Measurements from ENCODE around the gene DOCK9.

Gene DOCK9, protein sequence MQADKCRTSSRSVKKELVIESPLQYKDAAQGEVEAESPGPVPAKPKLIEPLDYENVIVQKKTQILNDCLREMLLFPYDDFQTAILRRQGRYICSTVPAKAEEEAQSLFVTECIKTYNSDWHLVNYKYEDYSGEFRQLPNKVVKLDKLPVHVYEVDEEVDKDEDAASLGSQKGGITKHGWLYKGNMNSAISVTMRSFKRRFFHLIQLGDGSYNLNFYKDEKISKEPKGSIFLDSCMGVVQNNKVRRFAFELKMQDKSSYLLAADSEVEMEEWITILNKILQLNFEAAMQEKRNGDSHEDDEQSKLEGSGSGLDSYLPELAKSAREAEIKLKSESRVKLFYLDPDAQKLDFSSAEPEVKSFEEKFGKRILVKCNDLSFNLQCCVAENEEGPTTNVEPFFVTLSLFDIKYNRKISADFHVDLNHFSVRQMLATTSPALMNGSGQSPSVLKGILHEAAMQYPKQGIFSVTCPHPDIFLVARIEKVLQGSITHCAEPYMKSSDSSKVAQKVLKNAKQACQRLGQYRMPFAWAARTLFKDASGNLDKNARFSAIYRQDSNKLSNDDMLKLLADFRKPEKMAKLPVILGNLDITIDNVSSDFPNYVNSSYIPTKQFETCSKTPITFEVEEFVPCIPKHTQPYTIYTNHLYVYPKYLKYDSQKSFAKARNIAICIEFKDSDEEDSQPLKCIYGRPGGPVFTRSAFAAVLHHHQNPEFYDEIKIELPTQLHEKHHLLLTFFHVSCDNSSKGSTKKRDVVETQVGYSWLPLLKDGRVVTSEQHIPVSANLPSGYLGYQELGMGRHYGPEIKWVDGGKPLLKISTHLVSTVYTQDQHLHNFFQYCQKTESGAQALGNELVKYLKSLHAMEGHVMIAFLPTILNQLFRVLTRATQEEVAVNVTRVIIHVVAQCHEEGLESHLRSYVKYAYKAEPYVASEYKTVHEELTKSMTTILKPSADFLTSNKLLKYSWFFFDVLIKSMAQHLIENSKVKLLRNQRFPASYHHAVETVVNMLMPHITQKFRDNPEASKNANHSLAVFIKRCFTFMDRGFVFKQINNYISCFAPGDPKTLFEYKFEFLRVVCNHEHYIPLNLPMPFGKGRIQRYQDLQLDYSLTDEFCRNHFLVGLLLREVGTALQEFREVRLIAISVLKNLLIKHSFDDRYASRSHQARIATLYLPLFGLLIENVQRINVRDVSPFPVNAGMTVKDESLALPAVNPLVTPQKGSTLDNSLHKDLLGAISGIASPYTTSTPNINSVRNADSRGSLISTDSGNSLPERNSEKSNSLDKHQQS (N-terminal part only)

DNA sequence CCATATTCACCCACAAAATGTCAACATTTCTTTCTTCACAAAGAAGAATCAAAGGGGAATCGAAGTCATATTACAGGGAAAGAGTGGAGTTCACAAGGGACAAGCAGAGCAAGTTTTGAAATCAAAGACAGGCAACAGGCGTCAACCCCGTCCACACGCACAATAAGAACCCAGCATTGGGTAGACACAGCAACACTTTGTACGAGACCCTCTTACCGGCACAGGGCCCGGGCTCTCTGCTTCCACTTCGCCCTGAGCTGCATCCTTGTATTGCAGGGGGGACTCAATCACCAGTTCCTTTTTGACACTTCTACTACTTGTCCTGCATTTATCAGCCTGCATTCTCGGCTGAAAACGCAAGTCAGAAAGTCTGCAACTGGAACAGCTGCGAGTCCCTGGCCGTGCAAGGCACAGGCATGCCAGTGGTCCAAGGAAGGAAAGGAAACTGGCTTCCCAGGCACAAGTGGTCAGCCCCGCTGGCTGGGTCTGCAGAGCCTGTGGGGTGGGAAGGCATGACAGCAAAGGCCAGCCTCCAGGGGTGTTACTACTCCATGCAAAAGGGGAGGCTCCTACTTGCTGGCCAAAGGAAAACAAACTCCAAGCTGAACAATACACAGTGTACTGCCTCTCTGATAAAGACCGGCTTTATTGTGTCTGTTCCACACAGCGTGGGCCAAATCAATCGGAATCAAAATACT, at the start of gene DOCK9:
Gene DOCK9, minus strand, starts transcription at position 497 of the 698 bp plus-strand sequence. Its CDS starts 155 bp downstream, at position 342.
- no peak for DNase-seq

DNA sequence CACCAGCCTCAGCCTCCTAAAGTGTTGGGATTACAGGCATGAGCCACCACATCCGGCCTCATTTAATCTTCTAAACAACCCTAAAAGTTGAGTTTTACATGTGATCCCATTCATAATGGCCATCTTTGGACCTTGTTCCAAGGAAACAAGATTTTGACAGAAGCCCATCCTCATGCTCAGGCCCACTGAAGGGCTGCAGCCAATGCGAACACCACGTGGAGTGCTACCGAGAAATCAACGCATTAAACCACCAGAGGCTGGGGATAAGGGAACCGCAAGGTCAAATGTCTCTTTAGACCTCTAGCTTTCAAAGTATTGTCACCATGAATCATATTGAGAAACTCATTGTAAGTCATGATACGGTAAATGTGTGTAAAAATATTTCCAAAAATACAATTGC, 49.4 kb upstream of the DOCK9 start:
- no peak for DNase-seq

DNA sequence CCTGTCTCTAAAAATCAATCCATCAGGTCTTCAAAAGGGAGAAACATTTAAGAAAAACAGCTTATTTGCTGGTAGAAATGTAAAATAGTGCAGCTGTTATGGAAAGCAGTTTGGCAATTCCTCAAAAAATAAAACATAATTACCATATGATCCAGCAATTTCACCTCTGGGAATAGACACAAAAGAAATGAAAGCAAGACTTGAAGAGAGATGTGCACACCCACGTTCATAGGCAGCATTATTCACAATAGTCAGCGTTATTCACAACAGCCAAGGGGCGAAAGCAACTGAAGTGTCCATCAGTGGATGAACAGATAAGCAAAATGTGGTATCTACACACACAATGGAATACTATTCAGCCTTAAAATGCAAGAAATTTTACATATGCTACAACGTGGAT, 45.1 kb upstream of the DOCK9 start:
- no peak for DNase-seq

DNA sequence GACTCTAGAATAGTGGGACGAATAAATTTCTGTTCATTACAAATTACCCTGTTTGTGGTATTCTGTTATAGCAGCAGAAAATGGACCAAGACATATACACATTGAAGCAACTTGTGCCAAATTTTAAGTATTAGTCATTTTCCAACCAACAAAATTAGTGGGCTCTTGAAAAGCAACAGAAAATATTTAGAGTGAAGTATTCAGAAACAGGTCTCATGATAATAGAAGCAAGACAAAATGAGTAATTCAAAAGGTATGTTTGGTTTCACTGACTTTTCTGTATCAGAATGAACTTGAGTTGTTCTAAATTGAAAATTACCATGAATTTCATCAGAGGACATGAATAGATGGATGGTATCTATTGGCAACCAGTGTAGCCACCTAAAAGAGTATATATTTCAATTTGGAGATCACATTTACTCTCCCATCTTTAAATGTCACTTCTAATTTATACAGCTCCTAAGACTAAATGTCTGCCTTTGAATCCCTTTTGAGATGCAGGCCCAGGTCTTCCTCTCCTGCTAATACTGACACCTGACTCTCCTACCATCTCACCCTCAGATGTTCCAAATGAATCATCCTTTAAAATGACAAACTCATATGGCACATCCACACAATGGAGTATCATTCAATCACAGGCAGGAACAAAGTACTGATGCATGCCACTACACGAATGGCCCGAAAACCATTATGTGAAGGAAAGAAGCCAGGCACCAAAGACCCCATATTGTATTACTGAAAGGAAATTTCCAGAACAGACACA, 40.7 kb upstream of the DOCK9 start:
- DNase-seq = no peak

DNA sequence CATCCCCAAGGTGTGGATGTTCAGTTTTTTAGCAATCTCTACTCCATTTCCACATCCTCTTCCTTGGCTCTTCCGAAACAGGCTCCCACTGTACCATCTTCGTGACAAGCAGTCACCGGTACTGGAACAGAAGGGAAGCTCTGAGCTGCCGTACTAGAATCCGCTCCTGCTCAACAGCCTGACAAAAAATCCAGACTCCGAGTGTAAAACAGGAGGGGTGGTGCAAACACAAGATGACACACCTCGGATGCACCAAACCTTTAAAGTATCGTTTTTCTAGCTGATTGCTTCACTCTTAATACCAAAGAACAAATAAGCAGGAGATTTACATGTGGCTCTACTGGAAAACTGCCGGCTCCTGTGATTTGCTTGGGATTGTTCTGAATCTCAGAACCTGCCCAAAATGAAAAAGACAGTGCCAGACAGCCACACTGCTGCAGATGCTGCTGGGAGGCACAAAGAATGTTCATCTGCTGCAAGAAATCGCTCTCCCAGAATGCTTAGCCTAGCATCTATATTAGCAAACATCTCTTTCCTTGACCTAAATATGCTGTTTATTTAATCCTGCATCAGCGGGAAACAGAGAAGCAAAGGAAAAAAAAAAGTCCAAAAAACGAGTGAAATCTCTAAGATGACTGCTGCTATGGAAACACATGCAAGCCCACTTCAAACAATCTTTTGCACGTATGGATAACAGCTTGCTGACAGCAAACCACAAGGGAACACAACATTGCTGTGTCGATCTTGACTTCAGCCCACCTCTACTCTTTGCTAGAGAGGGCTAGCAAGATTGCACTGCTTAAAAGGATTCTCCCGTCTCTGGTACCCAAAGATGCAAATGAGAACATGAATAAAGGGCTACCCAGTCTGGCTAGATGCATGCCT, 38.0 kb upstream of the DOCK9 start:
- DNase-seq = no peak

DNA sequence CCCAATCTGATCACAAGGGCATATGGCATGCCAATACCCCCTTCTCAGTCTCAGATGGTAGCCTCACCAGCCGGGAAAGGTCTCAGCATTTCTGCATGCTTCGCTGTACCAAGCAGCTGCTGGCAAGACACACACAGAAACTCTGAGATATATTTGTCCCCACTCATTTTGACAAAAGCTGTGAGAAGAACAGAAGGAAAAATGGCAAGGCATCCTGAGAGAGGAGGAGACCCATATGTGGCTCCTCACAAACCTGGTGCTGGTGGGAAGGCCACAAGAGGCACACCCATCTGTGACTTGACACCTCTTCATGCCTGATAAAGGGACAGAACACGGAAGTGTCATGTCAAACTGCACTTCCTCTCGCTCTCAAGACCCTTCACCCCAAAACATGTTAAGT, 36.7 kb upstream of the DOCK9 start:
- DNase-seq = no peak

DNA sequence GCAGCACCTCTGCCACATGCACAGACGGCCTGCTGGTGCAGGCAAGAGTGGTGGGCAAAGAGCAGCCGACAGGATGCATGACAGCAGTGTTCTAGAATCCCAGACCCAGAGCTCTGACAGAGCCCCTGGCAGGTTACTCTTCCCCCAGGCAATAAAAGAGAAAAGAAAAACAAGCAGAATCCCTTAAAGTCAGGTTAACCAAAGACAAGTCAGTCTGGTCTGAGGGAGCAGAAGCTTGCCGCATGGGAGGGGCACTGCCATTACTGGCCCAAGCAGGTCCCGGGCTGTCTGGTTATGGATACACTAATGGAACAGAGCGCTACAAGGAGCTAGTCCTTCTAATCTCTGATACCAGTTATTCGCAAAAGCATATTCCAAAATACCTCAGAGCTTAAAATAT, 36.1 kb upstream of the DOCK9 start:
- no peak for DNase-seq

DNA sequence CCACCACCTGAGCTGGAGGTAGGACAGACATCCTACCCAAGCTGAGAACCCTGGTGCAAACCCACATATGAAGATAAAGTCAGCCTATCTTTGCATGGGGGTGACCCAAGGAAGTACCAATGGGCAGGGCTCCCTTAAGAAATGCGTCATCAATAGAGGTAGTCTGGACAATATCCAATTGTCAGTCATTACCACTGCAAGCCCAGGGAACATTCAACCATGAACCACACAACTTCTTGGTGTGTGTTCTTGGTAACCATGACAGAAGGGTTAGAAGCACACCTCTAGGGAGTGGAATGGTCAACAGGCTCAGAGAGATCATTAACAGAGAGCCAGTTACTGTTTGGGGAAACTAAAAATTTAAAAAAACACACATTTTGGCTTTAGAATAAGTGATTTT, 34.7 kb upstream of the DOCK9 start:
- no peak for DNase-seq

DNA sequence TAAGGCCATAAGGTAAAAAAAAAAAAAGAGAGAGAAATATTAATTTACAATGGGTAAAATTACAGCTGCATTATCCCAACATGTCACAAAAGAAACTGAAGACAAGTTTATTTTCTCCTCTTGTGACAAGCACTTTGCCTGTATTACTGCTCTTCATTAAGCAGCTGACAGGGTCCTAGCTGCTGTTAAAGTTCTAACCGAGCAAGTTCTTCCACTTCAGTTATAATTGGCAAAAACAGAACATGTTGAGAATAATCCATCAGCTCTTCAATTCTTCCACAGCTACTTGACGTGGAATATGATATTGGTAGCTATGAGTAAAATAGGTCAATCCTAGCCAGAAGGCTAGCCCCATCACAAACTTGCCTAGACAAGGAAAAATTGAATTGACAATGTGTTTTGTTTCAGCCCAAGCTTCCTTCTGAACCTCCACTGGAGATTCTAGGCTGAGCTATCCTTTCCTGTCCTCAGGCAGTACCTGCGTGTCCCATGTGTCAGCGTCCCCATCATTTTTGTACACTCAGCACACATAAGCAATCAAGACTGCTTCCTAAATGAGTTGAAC, 32.2 kb upstream of the DOCK9 start:
- DNase-seq = no peak

DNA sequence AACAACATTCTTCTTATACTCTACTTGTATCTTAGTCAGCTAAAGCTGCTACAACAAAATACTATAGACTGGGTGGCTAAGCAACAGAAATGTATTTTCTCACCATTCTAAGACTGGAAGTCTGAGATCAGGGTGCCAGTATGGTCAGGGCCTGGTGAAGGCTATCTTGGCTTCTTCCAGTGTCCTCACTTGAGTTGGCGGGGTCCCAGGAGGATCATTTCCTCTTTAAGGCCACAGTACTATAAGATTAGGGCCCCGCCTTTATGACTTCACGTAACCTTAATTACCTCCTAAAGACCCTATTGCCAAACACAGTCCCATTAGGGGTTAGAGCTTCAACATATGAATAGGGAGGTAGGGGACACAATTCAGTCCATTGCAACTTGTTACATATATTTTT, 30.7 kb upstream of the DOCK9 start:
- no peak for DNase-seq

DNA sequence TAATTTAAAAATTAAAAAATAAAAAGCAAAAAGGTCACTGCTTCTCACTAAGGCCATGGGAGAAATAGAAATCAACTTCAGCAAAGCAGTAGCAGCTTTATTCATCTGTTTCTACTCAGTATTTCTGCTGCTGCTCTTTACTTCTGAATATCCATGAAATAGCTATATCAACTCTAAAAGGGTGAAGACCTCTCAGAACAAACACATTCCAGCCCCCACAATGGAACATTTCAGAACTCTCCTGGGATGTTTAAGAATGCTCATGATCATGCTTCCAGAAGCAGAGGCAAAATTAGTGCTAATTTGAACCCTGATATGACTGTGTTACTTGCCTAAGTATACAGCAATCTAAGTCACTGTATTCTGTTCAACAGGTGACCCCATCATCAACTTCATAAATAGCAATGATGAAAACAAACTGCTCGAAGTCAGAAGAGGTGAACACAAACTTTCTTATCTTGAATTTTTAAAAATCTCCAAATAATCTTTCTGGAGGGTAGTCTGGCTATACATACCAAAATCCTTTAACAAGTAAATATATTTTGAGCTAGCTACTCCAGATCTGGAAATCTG, 29.6 kb upstream of the DOCK9 start:
- no peak for DNase-seq

DNA sequence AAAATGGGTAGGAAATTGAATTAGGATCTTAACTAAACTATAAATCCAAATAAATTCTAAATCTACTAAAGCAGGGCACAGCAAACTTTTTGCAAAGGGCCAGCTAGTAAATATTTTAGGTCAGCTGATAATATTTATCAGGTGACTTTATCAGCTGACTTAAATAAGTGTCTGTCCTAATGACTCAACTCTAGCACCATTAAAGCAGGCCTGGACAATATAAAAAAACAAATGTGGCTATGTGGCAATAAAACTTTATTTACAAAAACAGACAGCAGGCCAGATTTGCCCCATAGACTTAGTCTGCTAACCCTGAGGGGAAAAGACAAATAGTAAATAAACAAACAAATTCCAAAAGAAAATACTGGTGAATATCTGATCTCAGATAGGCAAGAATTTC, 27.7 kb upstream of the DOCK9 start:
- no peak for DNase-seq

DNA sequence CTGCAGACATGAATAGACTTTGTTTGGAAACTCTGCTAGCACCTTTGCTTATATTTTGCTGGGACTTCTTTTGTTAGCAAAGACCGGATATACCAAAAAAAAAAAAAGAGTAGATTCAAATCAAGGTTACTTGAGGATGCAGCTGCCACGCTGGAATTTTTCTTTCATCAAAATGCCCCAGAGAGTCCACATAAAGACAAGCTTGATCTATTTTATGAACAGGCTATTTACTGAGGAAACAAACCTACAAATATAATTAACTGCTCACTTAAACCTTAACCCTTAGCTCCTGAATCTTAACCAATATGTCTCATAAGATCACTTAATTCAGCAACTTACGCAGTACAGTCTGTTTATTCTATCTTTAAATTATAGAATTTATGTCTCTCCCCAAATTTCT, 27.1 kb upstream of the DOCK9 start:
- no peak for DNase-seq

DNA sequence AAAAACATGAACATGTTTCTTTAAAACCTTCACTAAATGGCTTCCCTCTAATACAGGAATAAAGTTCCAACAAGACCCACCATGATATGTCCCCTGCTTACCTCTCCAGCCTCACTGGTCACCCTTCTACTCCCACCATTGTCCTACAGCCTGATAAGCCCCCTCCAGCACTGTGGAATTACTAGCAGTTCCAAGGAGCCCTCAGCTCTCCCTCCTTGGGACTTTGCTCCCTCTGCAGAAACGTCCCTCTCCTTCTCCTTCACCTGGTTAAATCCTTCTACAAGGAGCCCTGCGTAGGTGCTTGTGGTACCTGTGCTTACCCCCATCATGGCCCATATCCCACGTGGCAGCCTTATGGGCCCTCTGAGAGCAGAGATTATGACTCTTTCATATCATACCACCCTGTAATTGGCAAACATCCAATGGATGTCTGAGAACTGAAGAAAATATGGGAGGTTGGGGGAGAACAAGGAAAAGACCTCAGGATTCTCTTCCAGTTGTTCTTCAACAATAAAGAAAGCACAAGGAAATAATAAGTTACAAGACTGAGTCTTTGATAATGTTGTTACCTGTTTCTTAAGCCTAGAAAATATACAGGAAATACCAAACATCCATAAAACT, 26.1 kb upstream of the DOCK9 start:
- no peak for DNase-seq

DNA sequence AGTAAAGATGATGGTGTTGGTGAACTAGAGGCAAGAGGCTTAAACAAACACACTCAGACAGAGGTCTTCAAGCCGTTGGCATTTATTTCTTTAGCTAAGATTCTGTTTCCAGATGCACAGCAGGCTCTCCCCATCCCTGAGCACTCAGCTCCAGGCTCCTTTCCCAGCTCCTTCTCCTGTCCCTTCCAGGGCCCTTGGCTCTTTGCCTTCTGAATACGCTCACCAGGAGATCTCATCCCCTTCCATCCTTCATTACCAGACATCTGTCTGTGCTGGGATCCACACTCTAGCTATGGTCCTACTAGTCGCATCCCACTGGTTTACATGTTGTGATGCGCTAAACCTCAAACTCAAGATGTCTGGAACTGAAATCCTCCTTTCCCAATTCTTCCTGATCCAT, 25.3 kb upstream of the DOCK9 start:
- no peak for DNase-seq

DNA sequence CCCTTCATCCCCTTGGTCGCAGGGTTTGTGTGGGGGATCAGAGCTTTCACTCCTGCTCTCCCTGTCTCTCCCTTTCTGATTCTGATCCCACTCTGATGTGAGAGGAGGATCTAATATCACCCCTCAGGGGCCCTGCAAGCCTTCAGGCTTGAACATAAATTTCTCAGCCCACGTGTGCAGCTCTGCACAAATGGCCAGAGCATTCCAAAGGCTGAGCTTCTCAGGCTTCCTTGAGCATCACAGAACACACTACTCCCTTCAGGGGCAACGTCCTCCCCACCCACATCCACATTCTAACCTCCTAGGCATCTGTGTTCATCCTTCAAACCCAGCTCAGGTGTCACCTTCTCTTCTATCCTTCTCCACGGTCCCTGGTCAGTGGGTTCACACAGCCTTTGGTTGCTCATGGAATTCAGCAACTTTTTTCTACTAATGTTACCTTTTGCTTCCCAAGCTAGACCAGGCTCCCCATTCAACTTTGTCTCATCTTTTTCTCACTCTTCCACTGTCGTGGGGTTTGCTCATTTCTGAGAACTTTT, 24.4 kb upstream of the DOCK9 start:
- no peak for DNase-seq

DNA sequence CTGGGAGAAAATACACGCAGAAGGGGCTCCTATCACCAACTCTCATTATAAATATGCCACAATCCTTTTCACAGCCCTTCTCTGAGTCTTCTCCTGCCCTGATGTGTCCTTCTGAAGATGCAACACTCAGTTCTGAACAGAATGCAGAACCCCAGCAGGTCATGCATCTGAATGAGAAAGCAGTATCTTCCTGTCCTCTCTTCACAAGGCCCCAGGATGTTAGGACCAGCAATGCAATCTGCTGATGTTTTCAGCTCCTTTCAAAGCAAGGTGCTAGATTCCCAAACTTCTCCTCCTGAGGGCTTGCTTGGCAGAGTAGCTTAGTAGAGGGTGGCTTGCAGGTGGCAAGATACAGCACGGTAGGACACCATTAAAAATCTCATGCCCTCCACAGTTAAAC, 22.3 kb upstream of the DOCK9 start:
- DNase-seq = no peak

DNA sequence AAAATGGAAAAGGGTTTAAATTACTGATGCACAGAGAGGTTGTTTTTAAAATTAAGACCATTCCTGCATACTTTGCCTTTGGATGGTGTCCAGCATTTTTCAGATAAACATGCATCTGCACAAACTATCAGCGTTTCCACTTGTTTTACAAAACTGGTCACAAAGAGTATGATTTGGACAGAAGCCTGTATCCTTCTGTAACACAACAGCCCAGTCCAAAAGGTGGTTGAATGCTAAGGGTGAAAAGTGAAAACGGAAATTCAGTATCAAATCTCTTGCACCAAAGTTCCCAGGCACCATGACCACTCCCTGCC, 21.7 kb upstream of the DOCK9 start:
- DNase-seq = no peak

DNA sequence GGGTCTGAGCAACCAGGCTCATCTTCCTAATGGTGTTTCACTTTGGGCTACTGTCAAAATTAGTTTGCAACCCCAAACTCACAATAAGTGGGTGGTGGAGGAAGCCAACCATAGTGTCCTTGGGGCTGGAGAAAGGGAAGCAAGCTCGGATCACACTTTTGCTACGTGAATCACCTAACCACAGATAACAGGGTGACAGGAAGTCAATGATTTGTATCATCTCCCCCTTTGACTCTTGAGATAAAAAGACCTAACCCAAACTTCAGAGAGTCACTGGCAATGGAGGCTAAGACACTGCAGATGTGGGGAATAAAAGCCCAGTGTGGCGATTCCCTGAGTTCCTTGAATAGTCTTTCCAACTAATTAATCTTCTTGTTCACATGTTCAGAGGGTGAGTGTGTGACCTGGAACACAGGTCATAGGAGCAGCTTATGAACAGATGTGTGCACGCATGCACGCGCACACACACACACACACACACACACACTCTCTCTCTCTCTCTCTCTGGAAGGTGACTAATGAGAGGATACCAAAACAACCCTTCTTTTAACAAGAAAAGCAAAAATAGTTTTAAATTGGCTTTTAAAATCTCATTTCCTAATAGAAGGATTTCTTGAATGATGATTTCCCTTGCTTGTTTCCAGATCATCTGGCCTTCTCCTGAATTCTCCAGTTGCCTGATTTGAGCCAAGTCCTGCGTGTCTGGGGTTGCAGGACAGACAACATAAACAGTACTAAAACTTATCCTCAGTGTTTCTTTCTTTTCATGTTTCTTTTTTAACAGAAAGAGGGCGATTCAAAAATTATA, 21.2 kb upstream of the DOCK9 start:
- peak; percentile 20 to 25 for DNase-seq
